Loucy (cell line): ENCODE results near the gene DPM1.

Source experiments
- H2AFZ ChIP-seq: fragments of 200-600 bp; sonication (generic); 2 replicates; pipeline ENCODE4 v1.6.0; 2016; ENCODE audit warnings: antibody characterized with exemption, mild to moderate bottlenecking, low read length, moderate library complexity
- H3F3A ChIP-seq: fragments of 200-600 bp; 2 replicates; pipeline ENCODE4 v1.6.0; 2016; ENCODE audit warnings: antibody characterized with exemption, low read depth, mild to moderate bottlenecking
- H3K27me3 ChIP-seq: fragments of 200-600 bp; sonication (generic); 2 replicates; pipeline ENCODE4 v1.6.1; 2014; ENCODE audit warnings: low read length, mild to moderate bottlenecking; ENCODE audit not compliant: insufficient read depth, poor library complexity, severe bottlenecking
- H3K36me3 ChIP-seq: fragments of 200-600 bp; sonication (generic); 2 replicates; pipeline ENCODE4 v1.6.1; 2016; ENCODE audit warnings: low read length; ENCODE audit not compliant: insufficient read depth
- H3K4me1 ChIP-seq: fragments of 200-600 bp; sonication (generic); 2 replicates; pipeline ENCODE4 v1.5.1; 2014; ENCODE audit warnings: low read length, mild to moderate bottlenecking; ENCODE audit not compliant: insufficient read depth, poor library complexity, severe bottlenecking
- H3K4me2 ChIP-seq: fragments of 200-600 bp; sonication (generic); 2 replicates; pipeline ENCODE4 v1.6.0; 2014; ENCODE audit warnings: antibody characterized with exemption, low read length, low read depth, mild to moderate bottlenecking; ENCODE audit not compliant: poor library complexity, severe bottlenecking
- H3K4me3 ChIP-seq: fragments of 200-600 bp; sonication (generic); 2 replicates; pipeline ENCODE4 v1.5.1; 2014; ENCODE audit warnings: low read length, mild to moderate bottlenecking, mixed read lengths; ENCODE audit not compliant: poor library complexity, severe bottlenecking
- H3K79me2 ChIP-seq: fragments of 200-600 bp; sonication (generic); 2 replicates; pipeline ENCODE4 v1.6.1; 2014; ENCODE audit warnings: low read length; ENCODE audit not compliant: insufficient read depth
- H3K9ac ChIP-seq: fragments of 200-600 bp; sonication (generic); 2 replicates; pipeline ENCODE4 v1.6.0; 2014; ENCODE audit warnings: mild to moderate bottlenecking, low read depth, low read length, moderate library complexity; ENCODE audit not compliant: poor library complexity, severe bottlenecking
- H3K9me2 ChIP-seq: fragments of 200-600 bp; sonication (generic); replicated peaks from 2 replicates; pipeline ENCODE4 v1.6.1; 2016; ENCODE audit warnings: low read depth, low read length, mixed read lengths
- H3K9me3 ChIP-seq: fragments of 200-600 bp; sonication (generic); 2 replicates; pipeline ENCODE4 v1.6.1; 2014; ENCODE audit warnings: mild to moderate bottlenecking, antibody characterized with exemption, low read length, low read depth; ENCODE audit not compliant: insufficient read depth
- H4K20me1 ChIP-seq: fragments of 200-600 bp; sonication (generic); 2 replicates; pipeline ENCODE4 v1.6.0; 2014; ENCODE audit warnings: antibody characterized with exemption, low read length, mild to moderate bottlenecking; ENCODE audit not compliant: insufficient read depth, poor library complexity, severe bottlenecking
- EZH2phosphoT487 ChIP-seq: fragments of 200-600 bp; IDR thresholded peaks from 2 replicates; pipeline ENCODE4 v1.6.1; 2018; ENCODE audit warnings: antibody characterized with exemption, mild to moderate bottlenecking, moderate library complexity, borderline replicate concordance
- TF ChIP-seq, protein P1 (sequence below): fragments of 200-600 bp; sonication (generic); conservative IDR thresholded peaks from 2 replicates; pipeline ENCODE4 v1.5.1; 2014; ENCODE audit warnings: mild to moderate bottlenecking, antibody characterized with exemption, low read length

Gene DPM1

DNA sequence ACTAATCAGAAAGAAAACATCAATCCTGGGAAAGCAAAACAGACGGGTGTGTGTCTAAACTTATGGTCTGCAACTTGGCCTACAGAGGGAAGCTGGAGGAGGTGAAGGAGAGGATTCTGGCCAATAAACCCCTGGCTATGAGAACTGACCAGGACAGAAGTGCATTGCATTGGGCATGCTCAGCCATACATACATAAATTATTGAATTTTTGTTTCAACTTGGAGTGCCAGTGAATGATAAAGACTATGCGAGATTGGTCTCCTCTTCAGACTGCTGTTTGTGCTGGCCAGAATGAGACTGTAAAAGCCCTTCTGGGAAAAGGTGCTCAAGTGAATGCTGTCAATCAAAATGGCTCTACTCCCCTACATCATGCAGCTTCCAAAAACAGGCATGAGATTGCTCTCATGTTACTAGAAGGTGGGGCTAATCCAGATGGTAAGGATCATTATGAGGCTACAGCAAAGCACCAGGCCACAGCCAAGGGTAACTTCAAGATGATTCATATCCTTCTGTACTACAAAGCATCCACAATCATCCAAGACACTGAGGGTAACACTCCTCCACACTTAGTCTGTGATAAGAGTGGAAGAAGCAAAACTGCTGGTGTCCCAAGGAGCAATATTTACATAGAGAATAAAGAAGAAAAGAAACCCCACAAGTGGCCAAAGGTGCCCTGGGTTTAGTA, 44.5 kb downstream of the DPM1 start:
- no peaks in the 10 kb centered on the region for H3K27me3 ChIP-seq
- no peaks in the 10 kb centered on the region for H3K9me3 ChIP-seq
- H3K36me3 ChIP-seq: peaks cover 44% of the 10 kb centered on the region
- H3K4me2 ChIP-seq: no peak overlapping the region
- H3K9me2 ChIP-seq: no peaks in the 10 kb centered on the region
- H3K4me1 ChIP-seq: peaks cover 34% of the 10 kb centered on the region
- H4K20me1 ChIP-seq: peaks cover 100% of the 10 kb centered on the region
- H3K79me2 ChIP-seq: peaks cover 100% of the 10 kb centered on the region
- 0 out of 2 replicates have a peak, but pooled peaks cover 4% of the 10 kb centered on the region for H3F3A ChIP-seq
- no peak overlapping the region for H3K9ac ChIP-seq
- no peak for TF ChIP-seq EZH2phosphoT487
- TF ChIP-seq, protein P1, sequence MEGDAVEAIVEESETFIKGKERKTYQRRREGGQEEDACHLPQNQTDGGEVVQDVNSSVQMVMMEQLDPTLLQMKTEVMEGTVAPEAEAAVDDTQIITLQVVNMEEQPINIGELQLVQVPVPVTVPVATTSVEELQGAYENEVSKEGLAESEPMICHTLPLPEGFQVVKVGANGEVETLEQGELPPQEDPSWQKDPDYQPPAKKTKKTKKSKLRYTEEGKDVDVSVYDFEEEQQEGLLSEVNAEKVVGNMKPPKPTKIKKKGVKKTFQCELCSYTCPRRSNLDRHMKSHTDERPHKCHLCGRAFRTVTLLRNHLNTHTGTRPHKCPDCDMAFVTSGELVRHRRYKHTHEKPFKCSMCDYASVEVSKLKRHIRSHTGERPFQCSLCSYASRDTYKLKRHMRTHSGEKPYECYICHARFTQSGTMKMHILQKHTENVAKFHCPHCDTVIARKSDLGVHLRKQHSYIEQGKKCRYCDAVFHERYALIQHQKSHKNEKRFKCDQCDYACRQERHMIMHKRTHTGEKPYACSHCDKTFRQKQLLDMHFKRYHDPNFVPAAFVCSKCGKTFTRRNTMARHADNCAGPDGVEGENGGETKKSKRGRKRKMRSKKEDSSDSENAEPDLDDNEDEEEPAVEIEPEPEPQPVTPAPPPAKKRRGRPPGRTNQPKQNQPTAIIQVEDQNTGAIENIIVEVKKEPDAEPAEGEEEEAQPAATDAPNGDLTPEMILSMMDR: no peak
- H3K4me3 ChIP-seq: no peak overlapping the region
- no peak overlapping the region for H2AFZ ChIP-seq

DNA sequence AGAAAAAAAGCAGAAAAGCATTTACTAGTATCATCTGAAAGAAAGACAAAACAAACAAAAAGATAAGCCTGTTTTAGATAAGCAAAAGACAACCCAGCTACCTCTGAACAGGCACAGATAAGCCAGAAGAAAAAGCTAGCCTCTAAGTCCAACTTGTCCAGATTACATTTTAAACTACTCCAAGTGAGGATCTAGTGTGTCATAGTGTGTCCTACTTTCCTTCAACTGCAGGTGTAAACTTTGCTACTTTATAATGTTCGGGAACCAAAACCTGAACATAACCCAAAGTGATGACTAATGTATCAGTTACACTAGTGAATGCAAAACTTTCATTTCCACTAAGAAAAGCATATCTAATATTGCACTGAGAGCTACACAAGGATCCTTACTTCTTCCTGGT, 46.6 kb downstream of the DPM1 start:
- TF ChIP-seq, protein P1: no peak
- no peak for TF ChIP-seq EZH2phosphoT487
- peaks cover 97% of the 10 kb centered on the region for H4K20me1 ChIP-seq

DNA sequence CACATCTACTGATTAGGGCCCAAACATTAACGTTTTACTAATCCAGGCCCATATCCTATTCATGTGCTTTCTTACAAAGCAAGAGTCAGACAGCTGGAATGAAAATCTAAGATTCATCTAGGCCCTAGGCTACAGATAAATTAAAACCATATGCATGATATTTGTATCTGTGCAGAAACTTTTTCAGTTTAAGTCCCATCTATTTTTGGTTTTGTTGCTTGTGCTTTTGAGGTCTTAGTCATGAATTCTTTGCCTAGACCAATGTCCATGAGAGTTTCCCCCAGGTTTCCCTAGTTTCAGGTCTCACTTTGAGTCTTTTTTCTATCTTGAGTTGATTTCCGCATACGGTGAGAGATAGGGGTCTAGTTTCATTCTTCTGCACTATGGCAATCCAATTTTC, 47.3 kb downstream of the DPM1 start:
- Histone ChIP-seq H3K9me3 (no peaks in the 10 kb centered on the region), H3F3A (0 out of 2 replicates have a peak, but pooled peaks cover 4% of the 10 kb centered on the region), H3K9me2 (no peaks in the 10 kb centered on the region), H3K36me3 (peaks cover 41% of the 10 kb centered on the region; the same call in 1 of the 2 replicates), H4K20me1 (peaks cover 97% of the 10 kb centered on the region), H3K4me3 (no peak overlapping the region), H3K4me1 (peaks cover 15% of the 10 kb centered on the region), H3K27me3 (no peaks in the 10 kb centered on the region), H3K4me2 (no peak overlapping the region), H3K79me2 (peaks cover 100% of the 10 kb centered on the region), H2AFZ (no peak overlapping the region), H3K9ac (no peak overlapping the region)
- TF ChIP-seq, protein P1: no peak
- no peak for TF ChIP-seq EZH2phosphoT487

More for the DNA sequence above, 46.6 kb downstream of the DPM1 start:
- H3K4me1 ChIP-seq: peaks cover 22% of the 10 kb centered on the region
- H3F3A ChIP-seq: 0 out of 2 replicates have a peak, but pooled peaks cover 4% of the 10 kb centered on the region
- H2AFZ ChIP-seq: no peak overlapping the region
- no peaks in the 10 kb centered on the region for H3K9me2 ChIP-seq
- peaks cover 41% of the 10 kb centered on the region; the same call in 1 of the 2 replicates for H3K36me3 ChIP-seq
- H3K4me2 ChIP-seq: no peak overlapping the region
- H3K79me2 ChIP-seq: peaks cover 100% of the 10 kb centered on the region
- no peaks in the 10 kb centered on the region for H3K9me3 ChIP-seq
- no peak overlapping the region for H3K9ac ChIP-seq
- no peak overlapping the region for H3K4me3 ChIP-seq
- H3K27me3 ChIP-seq: no peaks in the 10 kb centered on the region
